Prostate gland (tissue), 2 donors: ENCODE measurements around the gene OR51Q1.

Source experiments
- CTCF ChIP-seq, 4 experiments: fragments of 200-600 bp in 2 of 4; fragments of 450-650 bp in 2 of 4; sonication (generic) in 2 of 4; IDR thresholded peaks; 1 replicate in 3 of 4; 2 replicates in 1 of 4; pipeline ENCODE4 v1.5.1; 2016 to 2019; ENCODE audit warnings: antibody characterized with exemption in 4 of 4, mild to moderate bottlenecking in 2 of 4, moderate library complexity in 2 of 4
- POLR2AphosphoS5 ChIP-seq: sonication (generic); formaldehyde crosslinking; IDR thresholded peaks from one replicate; pipeline ENCODE4 v1.6.1; 2017; ENCODE audit warnings: antibody characterized with exemption

GRCh38 chr11:5460983-5461621 is 39.2 kb downstream of the OR51Q1 start:
- TF ChIP-seq CTCF (IDR thresholded peaks at IDR 0.05), result no peak
- no peak for TF ChIP-seq POLR2AphosphoS5
